ENCODE results near the gene NETO2.
A peak's percentile ranks its signal among the peaks of the same experiment; 100 is the strongest.
"Not testable (repeated sequence)": the region's sequence is repeated elsewhere in the genome, so short reads cannot be mapped to it uniquely, and the experiment has no call there.

NETO2 gene

GRCh38 chr16:47136099-47136842 is 7.5 kb downstream of the NETO2 start:
- DNase-seq (ENCODE audit: low spot score): peak; percentile 67

GRCh38 chr16:47134550-47134949 is 9.2 kb downstream of the NETO2 start:
- no peak for DNase-seq (ENCODE audit: low spot score)

GRCh38 chr16:47132308-47132707 is 11.4 kb downstream of the NETO2 start:
- DNase-seq (ENCODE audit: low spot score): no peak

GRCh38 chr16:47129755-47130435 is 13.8 kb downstream of the NETO2 start:
- no peak for DNase-seq (ENCODE audit: low spot score)

- no peak for DNase-seq (ENCODE audit: low spot score)
These were observed 16.2 kb downstream of the NETO2 start for GRCh38 chr16:47127541-47127940.

GRCh38 chr16:47125757-47126156 is 18.0 kb downstream of the NETO2 start:
- no peak for DNase-seq (ENCODE audit: low spot score)

DNA sequence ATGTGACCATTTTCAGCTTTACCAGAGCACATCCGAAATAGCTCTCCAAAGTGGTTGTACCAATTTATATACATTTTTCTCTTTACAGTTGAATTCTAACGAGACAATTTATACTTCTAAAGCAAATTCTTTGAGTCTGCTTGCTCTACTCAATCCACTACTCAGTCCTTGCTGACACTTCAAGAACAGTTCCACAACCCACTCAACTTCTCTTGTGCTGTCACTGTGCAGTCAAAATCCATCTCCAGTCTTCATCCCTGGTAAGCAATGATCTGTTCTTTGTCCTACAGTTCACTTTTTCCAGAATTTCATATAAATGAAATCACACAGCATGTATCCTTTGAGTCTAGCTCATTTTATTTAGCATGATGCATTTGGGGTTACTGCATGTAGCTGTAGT is 30.6 kb downstream of the NETO2 start:
- no peak for DNase-seq (ENCODE audit: low spot score)

DNA sequence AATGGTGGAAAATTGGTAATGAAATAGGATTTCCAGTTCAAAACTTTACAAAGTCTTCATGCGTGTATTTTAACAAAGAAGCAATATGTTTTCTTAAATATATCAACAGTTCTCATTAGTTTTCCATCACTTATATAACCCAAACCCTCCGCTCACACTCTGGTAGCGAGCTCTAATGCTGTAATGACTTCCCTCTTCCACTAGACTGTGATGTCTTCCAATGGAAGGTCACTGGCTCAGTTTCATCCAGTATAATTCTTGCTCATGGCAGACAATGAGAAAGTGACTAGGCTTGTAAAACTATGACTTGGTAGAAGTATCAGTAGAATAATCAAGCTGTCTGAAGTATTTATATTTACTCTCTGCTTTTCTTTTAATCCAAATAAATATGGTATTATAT is 32.8 kb downstream of the NETO2 start:
- peak; percentile 63 for DNase-seq (ENCODE audit: low spot score)

- no peak for DNase-seq (ENCODE audit: low spot score)
These were observed 34.4 kb downstream of the NETO2 start for GRCh38 chr16:47109361-47109760.

DNA sequence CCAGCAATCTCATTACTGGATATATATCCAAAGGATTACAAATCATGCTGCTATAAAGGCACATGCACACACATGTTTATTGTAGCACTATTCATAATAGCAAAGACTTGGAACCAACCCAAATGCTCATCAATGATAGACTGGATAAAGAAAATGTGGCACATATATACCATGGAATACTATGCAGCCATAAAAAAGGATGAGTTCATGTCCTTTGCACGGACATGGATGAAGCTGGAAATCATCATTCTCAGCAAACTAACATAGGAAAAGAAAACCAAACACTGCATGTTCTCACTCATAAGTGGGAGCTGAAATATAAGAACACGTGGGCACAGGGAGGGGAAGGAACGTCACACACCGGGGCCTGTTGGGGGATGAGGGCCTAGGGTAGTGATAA is 40.8 kb downstream of the NETO2 start:
- not testable (repeated sequence) for DNase-seq (ENCODE audit: low spot score)

- DNase-seq (ENCODE audit: low spot score): not testable (repeated sequence)
These were observed 46.6 kb downstream of the NETO2 start for GRCh38 chr16:47097154-47097553.

DNA sequence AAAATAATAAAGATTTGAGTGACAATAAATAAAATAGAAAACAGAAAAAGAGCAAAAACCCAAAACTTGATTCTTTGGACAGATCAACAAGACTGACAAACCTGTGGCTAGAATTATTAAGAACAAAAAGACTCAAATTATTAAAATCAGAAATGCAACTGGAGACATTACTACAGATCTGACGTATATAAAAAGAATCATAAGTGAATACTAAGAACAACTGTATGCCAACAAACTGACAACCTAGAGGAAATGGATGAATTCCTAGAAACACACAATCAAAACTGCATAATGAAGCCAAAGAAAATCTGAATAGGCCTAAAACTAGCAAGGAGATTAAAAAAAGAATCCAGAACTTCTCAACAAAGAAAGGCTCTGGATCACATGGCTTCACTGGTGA is 47.4 kb downstream of the NETO2 start:
- no peak for DNase-seq (ENCODE audit: low spot score)

- DNase-seq (ENCODE audit: low spot score): no peak
These were observed 59.5 kb downstream of the NETO2 start for GRCh38 chr16:47084198-47084597.

- no peak for DNase-seq (ENCODE audit: low spot score)
These were observed 61.5 kb downstream of the NETO2 start for GRCh38 chr16:47082099-47082865.

- DNase-seq (ENCODE audit: low spot score): no peak
These were observed 62.6 kb downstream of the NETO2 start for GRCh38 chr16:47081115-47081514.

DNA sequence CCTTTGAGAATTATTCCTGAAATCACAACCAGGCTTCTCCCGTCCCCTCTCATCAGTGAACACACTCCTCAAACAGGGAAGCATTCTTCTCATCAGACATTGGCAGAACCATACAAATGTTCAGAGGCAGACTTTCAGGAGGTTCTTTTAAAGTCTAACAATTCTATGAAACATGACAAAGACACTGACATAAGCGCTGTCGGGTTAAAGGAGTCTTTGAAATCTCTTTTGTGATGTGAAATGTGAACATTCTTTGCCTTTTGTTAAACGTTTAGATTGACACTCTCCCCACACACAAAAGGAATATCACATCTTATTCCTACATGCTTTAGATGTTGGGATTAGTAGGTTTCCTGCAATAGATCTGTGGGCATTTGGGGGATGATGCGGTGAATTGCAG is 63.9 kb downstream of the NETO2 start:
- DNase-seq (ENCODE audit: low spot score): no peak

- no peak for DNase-seq (ENCODE audit: low spot score)
These were observed 70.3 kb downstream of the NETO2 start for GRCh38 chr16:47073223-47074155.

DNA sequence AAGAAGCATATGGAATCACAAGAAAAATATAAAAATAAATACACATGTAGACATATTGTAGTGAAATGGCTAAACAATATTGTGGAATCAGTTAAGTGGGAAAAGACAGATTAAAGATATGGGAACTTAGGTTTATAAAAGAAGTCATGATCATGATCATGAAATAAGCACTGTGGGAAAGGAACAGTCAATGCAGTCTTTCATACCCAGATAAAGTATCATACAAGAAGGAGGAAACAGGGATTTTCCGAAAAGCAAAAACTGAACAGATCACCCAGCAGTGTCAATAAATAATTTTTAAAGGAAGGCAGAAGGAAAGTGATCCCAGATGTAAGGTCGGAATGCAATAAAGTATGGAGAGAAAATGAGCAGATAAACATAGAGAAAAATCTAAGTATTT is 71.6 kb downstream of the NETO2 start:
- DNase-seq (ENCODE audit: low spot score): no peak

GRCh38 chr16:47069841-47070584 is 73.7 kb downstream of the NETO2 start:
- DNase-seq (ENCODE audit: low spot score): no peak

DNA sequence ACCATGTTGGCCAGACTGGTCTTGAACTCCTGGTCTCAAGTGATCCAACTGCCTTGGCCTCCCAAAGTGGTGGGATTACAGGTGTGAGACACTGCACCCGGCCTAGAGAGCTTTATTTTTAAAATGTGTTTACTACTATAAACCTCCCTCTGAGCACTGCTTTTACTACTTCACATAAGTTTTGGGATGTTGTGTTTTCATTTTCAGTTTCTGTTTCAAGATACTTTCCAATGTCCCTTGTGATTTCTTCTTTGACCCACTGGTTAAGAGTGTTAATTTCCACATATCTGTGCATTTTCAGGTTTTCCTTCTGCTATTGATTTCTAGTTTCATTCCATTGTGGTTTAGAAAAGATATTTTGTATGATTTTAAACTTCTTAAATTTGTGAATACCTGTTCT is 74.4 kb downstream of the NETO2 start:
- no peak for DNase-seq (ENCODE audit: low spot score)

DNA sequence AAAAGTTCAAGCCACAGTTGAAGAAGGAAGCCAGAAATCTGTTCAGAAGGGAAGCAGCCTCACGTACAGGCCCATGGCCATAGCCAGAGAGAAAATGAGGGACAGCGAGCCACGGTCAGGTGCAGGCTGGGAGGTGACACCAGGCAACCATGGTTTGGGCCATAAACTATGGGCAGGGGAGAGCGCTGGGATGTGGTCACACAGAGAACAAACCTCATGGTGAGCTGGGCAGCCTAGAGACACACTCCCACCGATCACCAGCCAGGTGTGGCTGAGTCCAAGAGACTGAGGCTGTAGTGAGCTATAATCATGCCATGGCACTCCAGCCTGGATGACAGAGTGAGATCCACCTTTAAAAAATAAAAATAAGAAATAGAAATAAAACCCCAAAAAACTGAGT is 76.5 kb downstream of the NETO2 start:
- no peak for DNase-seq (ENCODE audit: low spot score)

Measured in RKO (cell line).